Measurements from ENCODE around the gene OARD1. TPM values are rescaled to one million over a fixed set of nuclear protein-coding genes. Genes with fewer than 3 reads are reported as not detected.
"Not testable (repeated sequence)": the region's sequence is repeated elsewhere in the genome, so short reads cannot be mapped to it uniquely, and the experiment has no call there.

Gene OARD1
- total RNA-seq, 1 donor from 2014 or later: 9.7 TPM

DNA sequence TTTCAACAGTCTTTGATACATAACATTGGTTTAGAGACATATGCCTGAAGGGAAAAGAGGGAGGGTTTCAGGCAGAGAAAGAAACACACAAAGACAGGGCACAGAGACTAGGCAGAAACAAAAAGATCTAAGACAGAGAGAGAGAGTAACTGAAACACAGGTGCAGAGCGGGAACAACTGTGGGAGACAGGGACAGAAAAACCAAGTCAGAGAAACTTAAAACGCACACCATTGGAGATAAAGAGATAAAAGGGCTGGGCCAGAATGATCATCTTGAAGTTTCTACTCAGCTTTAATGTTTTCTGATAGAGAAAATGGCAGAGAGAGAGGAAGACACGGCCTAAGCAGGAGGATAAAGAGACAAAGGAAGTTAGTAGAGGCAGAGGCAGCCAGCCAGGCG, 44.9 kb downstream of the OARD1 start:
- no peak for DNase-seq (ENCODE audit: low read depth, low spot score)

- DNase-seq (ENCODE audit: low read depth, low spot score): no peak
These were observed 46.1 kb downstream of the OARD1 start for GRCh38 chr6:41025966-41026530.

- no peak for DNase-seq (ENCODE audit: low read depth, low spot score)
These were observed 49.0 kb downstream of the OARD1 start for GRCh38 chr6:41023114-41023513.

DNA sequence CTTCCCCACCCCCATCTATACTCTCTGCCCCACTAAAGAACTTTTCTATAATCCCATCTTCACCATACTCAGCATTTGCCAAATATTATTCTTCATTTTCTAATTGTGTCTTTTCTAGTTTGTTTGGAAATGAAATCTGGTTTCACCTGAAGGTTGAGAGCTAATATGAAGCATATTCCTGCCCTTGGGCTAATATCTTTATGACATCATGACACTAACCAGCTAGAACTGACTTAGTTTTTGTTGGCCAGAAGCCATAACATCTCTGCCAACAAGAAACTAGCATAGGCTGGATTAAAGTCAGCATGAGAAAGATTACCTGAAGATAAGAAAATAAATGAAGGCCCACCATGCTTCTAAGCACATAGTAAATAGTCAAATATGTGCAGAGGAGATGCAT, 49.9 kb downstream of the OARD1 start:
- DNase-seq (ENCODE audit: low read depth, low spot score): no peak

DNA sequence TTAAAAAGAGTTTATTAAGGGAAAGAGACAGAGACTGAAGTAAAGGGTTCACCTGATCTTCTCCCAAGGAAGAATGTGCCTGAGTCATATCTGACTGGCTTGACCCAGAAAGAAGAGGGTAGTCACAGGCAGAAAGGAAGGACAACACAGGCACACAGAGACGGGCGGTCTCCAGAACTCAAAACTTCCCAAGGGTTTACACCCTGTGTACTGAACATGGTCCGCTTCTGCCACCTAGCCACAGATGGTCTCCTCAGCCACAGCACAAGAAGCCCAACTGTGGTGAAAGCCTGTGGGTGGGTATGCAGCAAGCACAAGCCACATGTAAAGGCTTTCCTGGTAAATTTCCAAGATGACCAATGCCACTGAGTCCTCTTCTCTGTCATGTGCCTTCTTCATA, 50.3 kb downstream of the OARD1 start:
- no peak for DNase-seq (ENCODE audit: low read depth, low spot score)

GRCh38 chr6:41017663-41018062, 54.5 kb downstream of the OARD1 start:
- DNase-seq (ENCODE audit: low read depth, low spot score): no peak

DNA sequence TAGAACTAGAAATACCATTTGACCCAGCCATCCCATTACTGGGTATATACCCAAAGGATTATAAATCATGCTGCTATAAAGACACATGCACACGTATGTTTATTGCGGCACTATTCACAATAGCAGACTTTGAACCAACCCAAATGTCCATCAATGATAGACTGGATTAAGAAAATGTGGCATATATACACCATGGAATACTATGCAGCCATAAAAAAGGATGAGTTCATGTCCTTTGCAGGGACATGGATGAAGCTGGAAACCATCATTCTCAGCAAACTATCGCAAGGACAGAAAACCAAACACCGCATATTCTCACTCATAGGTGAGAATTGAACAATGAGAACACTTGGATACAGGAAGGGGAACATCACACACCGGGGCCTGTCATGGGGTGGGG, 56.3 kb downstream of the OARD1 start:
- DNase-seq (ENCODE audit: low read depth, low spot score): not testable (repeated sequence)

DNA sequence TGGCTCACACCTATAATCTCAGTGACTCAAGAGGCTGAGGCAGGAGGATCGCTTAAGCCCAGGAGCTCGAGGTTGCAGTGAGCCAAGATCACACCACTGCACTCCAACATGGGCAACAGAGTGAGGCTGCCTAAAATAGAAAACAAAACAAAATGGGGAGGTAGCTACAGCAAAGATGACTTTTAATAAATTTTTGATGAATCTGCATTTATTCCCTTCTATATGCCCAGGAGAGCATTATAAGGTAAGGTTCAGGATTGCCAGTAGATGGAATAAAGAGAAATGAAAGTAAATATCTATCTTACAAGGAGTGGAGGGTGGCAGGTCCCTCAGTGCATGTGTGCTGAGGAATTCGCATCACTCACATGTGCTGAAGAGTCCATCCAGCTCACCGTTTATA, 57.4 kb downstream of the OARD1 start:
- no peak for DNase-seq (ENCODE audit: low read depth, low spot score)

Other genes starting within 250 kb of the OARD1 start
- 0.04 and 0.07 TPM in 2 replicates for gene UNC5CL, start 33.1 kb downstream of the OARD1 start, total RNA-seq
- not detected in 2 replicates for gene TSPO2, start 29.9 kb downstream of the OARD1 start, total RNA-seq
- not detected in 2 replicates for gene APOBEC2, start 19.2 kb downstream of the OARD1 start, total RNA-seq
- 19.2 and 19.3 TPM in 2 replicates for gene NFYA, start 618 bp upstream of the OARD1 start, total RNA-seq
- not detected in 2 replicates for gene TREML1, start 82.0 kb upstream of the OARD1 start, total RNA-seq
- gene TREM2, start 90.8 kb upstream of the OARD1 start, total RNA-seq: not detected in 2 replicates
- not detected in 2 replicates for gene TREML2, start 128.8 kb upstream of the OARD1 start, total RNA-seq
- gene TREML4, start 156.0 kb upstream of the OARD1 start, total RNA-seq: not detected in 2 replicates
- gene TREM1, start 214.3 kb upstream of the OARD1 start, total RNA-seq: not detected in 2 replicates

Data from pulmonary artery endothelial cell (primary cell).